ENCODE data around the gene PPARD. TPM values are rescaled to one million over a fixed set of nuclear protein-coding genes. Genes with fewer than 3 reads are reported as not detected.
A peak's percentile ranks its signal among the peaks of the same experiment; 100 is the strongest.
"Not testable (repeated sequence)": the region's sequence is repeated elsewhere in the genome, so short reads cannot be mapped to it uniquely, and the experiment has no call there.

PPARD gene
- total RNA-seq, 1 experiment from 2014 or later, result 22.7 TPM

DNA sequence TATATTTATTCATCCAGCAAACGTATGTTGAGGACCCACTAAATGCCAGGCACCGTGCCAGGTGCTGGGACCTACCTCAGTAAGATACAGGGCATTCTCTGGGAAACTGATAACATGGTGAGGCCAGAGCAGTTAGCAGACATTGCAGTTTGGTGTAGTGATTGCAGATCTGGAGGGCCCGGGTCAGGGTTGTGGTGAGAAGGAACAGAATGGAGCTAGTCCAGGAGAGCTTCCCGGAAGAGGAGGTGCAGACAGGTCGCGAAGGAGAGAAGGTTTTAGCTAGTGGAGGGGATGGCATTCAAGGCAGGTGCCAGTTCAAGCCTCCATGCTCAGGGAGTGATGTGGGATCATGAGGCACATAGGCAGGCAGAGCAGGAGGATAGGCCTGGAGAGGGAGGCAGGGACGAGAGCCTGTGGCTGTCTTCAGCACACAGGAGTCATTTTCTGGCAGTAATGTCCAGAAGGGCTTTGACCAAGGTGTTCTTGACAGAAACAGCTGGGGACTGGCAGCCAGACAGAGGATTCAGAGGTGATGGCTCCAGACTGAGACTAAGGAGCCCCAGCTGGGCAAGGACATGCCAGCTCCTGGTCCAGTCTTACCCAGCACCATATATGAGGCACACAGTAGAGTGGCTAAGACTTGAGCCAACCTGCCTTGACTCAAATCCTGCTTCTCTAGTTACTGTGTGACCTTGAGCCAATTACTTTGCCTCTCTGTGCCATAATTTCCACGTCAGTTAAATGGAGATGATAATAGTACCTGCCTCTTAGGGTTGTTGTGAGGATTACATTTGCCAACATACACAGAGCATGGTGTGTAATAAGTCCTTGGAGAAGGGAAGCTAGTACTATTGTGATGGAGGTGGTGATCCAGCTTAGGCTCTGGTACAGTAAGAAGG lies 61.4 kb downstream of the PPARD start:
- DNase-seq (ENCODE audit: low read depth), result no peak

DNA sequence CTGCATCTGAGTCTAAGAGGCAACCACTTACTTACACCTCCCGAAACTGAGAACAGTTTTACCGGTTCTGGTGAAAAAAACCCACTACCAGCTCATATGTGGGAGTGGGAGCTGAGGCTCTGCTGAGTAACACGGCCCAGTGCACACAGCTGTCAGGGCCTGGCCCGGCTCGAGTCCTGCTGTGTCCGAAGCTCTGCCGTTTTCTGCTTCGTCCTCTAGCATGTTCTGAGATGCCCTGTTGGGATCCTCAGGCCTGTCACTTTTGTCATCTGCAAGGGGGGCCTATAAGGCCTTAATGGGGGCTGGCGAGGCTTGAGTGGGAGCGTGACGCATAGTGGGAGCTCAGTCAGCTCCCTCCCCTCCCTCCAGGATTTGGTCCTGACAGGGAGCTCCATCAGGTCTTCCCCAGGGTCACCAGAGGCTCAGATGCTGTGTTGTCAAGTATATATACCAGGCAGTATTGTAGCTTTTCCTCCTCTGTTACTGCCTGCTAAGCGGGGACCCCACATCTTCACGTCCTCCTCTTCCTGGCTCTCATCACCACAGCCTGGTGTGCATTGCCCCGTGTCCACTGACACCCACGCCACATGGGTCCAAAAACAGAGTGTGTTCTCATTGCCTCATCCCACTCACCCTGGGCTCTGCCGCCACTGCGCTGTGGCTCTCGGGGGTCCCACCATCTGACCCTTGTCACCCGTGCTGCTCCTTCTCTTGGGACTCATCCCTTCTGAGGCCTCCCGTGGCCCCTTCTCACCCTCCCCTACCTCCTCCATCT lies 64.5 kb downstream of the PPARD start:
- no peak for DNase-seq (ENCODE audit: low read depth)

DNA sequence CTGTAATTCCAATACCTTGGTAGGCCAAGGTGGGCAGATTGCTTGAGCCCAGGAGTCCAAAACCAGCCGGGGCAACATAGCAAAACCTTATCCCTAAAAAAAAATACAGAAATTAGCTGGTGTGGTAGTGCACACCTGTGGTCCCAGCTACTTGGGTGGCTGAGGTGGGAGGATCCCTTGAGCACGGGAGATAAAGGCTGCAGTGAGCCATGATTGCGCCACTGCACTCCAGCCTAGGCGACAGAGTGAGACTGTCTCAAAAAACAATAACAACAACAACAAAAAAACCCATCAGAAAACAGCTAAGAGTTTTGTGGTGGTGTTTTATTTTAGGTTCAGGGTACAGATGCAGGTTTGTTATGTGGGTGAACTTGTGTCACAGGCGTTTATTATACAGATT lies 66.9 kb downstream of the PPARD start:
- DNase-seq (ENCODE audit: low read depth), result no peak

DNA sequence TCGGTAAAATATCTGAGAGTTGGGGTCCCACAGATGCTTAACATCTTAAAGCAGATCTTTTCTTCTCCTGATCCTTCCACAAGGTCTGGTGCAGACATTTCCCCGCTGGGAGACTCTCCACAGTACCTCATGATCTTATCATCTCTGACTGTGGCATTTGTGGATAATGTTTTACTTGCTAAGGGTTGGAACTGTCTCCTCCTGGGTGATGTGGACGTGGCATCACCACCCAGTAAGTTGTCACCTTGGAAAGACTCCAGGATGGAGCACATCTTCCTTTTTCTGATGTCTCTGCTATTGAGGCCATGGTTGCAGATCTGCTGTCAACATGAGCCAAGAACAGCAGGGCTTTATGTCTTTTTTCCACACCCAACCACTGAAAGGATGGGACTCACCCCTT lies 67.8 kb downstream of the PPARD start:
- no peak for DNase-seq (ENCODE audit: low read depth)

DNA sequence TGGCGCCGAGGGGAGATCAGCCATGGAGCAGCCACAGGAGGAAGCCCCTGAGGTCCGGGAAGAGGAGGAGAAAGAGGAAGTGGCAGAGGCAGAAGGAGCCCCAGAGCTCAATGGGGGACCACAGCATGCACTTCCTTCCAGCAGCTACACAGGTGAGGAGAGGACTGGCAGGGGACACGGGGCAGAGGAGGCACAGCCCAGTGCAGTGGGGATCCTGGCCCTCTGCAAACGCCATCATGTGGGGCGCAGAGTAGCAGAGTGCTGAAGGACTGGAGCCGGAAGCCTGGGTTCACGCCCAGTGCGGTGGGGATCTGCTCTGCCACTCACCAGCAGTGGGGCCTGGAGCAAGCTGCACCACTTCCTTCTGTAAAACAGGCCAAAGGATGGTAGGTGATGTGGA lies 68.7 kb downstream of the PPARD start:
- no peak for DNase-seq (ENCODE audit: low read depth)

DNA sequence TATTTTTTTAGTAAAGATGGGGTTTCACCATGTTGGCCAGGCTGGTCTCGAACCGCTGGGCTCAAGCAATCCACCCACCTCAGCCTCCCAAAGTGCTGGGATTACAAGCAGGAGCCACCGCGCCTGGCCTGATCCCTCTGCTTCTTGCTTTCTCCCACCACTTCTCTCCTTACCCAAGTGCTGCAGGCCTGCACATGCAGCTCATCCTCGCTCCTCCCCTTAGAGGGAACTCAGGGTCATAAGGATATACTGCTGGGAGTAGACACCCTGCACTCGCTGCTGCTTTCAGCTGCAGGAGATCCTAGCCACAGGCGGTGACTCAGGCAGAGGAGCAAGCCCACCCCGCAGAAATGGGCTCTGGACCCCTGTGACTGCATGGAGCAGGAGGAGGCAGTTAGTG lies 69.7 kb downstream of the PPARD start:
- no peak for DNase-seq (ENCODE audit: low read depth)

DNA sequence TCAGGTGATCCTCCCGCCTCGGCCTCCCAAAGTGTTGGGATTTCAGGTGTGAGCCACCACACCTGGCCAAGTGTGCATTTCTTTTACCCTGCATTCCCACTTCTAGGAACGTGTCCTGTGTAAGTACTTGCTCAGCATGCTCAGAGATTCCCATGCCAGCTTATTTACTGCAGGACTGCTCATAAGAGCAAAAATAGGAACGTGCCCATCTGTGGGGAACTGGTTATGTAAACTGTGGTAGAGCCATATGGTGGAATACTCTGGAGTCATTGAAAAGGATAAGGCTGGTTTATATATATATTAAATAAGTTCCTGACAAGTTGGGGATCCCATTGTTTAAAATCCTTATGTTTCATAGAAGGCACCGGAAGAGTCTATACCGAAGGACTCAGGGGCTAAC lies 71.6 kb downstream of the PPARD start:
- no peak for DNase-seq (ENCODE audit: low read depth)

DNA sequence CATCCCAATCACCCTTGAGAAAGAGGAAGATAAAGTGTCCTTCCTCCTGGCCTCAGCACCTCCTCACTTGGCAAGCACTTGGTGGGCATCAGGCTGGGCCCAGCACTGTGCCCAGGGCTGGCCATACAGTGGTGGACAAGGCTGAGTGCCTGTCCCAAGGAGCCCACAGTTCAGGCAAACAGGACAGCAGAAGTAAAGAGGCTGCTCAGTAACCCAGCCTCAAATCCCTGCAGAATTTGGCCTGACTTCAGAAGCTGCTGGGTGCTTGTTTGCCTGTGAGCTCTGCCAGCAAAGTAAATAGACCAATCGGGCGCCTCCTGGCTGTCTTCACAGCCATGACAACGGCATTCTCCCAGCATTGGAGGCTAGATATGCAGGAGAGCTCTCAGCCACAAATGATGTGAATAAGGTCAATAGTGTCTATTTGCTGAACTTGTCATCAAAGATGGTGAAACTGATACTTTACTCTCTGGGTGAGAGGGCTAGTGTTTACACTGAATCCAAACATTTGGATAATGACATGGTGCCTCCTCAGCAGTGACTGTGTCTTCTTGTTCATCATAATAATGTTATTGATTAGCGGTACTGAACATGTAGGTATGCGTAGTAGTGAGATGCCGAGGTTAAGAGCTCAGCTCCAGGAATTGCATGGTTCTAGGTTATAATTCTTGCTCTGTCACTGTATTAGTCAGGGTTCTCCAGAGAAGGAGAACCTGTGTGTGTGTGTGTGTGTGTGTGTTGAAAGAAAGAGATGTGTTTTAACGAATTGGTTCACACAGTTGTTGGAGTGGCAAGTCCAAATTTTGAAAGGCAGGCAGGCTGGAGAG lies 72.9 kb downstream of the PPARD start:
- peak; percentile 72 for DNase-seq (ENCODE audit: low read depth)

DNA sequence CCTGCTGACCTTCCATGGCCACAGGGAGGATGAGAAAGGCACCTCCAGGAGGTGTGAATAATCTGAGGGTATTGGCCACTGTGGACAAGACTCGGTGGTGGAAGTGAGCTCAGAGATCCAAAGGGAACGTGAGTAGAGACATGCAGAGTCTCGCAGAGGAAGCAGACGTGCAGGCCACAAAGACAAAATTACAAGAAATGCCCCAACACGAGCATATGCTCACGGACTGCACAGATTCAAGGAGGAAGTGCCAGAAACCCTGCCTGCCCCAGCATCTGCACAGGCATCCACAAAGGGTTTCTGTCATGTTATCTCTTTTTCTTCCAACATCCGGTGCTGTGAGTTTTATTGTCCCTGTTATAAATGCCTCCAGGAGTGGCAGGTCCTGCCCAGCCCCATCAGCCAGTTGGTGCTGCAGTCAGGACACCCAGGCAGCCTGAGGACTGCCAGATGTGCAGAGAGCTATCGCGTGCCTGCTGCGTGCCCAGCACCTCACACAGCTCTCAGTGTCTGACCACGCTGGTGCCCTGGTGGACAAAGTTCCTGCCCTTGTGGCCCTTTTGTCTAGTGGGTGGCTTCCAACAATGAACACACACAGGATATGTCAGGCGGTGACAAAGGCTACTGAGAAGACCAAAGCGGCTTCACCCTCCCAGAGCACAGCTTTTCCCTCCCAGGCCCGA lies 75.8 kb downstream of the PPARD start:
- DNase-seq (ENCODE audit: low read depth), result no peak

DNA sequence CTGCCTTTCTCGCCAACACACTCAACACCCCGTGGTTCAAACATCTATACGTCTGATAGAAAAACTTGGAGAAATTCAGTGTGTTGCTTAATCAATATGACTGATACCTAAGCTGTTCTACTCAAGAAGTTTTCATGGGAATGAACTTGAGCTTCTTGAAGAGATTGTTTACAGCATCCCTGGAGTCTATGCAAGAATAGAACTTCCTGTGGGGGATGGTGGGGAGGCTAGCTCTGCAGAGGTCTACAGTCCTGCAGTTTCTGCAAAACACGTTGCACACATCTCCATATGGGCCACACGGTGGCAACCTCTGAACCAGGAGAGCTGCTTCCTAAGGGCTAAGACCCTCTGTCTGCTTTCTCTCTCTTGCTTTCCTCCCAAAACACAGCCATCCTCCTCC lies 77.1 kb downstream of the PPARD start:
- no peak for DNase-seq (ENCODE audit: low read depth)

DNA sequence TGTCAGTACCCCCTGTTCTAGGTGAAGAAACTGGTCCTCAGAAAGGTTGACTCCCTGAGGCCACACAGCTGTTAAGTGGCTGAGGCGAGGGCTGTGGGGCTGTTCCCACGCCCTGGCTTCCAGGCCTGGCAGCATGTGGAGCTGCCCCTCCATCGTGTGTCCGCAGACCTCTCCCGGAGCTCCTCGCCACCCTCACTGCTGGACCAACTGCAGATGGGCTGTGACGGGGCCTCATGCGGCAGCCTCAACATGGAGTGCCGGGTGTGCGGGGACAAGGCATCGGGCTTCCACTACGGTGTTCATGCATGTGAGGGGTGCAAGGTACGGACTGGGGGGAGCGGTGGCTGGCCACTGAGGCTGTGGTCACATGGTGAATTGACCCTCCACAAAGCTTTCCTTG lies 77.6 kb downstream of the PPARD start:
- no peak for DNase-seq (ENCODE audit: low read depth)

DNA sequence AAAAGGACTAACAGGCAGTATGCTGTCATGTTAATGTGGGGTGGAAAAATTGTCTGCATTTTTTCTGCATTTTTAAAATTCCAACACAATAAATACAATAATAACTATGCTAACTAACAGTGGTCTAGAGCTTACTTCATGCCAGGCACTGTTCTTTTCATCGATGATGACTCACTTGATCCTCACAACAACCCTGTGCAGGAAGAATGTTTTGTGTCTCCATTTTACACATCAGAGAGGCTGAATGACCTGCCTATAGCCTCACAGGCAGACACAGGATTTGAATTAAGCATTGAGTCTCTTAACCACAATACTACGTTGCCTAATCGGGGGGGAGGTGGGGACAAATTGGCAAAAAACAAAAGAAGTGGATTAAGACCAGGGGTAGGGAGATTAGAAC lies 82.9 kb downstream of the PPARD start:
- DNase-seq (ENCODE audit: low read depth), result peak; percentile 94

DNA sequence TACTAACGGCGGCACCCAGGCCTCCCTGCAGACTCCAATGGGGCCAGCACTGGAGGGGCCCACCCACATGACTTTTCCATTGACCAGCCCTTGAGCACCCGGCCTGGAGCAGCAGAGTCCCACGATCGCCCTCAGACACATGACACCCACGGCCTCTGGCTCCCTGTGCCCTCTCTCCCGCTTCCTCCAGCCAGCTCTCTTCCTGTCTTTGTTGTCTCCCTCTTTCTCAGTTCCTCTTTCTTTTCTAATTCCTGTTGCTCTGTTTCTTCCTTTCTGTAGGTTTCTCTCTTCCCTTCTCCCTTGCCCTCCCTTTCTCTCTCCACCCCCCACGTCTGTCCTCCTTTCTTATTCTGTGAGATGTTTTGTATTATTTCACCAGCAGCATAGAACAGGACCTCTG lies 83.7 kb downstream of the PPARD start:
- no peak for DNase-seq (ENCODE audit: low read depth)

DNA sequence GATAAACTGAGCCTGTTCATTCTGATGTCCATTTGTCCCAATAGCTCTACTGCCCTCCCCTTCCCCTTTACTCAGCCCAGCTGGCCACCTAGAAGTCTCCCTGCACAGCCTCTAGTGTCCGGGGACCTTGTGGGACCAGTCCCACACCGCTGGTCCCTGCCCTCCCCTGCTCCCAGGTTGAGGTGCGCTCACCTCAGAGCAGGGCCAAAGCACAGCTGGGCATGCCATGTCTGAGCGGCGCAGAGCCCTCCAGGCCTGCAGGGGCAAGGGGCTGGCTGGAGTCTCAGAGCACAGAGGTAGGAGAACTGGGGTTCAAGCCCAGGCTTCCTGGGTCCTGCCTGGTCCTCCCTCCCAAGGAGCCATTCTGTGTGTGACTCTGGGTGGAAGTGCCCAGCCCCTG lies 85.1 kb downstream of the PPARD start:
- DNase-seq (ENCODE audit: low read depth), result no peak

DNA sequence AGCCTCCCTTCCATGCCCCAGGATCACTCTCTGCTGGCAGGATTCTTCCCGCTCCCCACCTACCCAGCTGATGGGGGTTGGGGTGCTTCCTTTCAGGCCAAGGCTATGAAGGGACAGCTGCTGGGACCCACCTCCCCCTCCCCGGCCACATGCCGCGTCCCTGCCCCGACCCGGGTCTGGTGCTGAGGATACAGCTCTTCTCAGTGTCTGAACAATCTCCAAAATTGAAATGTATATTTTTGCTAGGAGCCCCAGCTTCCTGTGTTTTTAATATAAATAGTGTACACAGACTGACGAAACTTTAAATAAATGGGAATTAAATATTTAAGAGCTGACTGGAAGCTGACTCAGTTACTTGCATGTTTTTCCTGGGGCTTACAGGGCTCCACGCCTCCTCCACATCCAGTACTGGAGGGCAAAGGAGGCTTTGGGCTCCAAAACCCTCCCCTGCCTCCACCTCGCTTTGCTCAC lies 85.5 kb downstream of the PPARD start:
- DNase-seq (ENCODE audit: low read depth), result peak; percentile 81

DNA sequence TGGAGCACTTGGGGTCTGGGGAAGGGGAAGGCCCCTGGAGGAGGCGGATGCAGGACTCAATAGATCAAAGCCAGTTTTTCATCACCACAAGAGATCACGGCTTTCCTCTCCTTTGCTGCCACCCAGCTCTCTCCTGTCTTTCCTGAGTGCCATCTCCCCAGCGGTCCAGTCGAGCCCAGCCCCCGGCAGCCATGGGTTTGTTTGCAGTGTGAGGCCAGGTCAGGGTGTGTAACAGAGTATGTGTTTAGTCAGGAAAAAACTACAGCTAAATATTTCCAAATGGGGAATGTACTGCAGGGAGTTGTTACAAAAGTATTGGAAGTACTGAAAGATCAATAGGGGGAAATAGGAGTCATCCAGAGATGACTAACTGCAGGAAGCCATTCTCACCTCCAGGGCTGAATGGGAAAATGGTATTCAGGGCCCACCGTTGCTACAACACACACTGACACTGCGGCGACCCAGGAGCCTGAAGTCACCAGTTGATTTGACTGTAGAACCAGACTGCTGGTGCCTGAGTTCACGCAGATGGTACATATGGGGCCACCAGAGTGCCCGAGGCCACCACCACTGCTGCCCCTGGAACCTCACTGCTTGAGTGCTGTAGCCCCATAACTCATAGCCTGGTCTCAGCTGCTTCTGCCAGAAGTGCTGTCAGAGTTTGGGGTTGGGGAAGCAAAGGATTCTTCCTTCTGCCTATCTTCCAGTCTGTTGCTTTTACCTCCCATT lies 86.2 kb downstream of the PPARD start:
- DNase-seq (ENCODE audit: low read depth), result no peak

DNA sequence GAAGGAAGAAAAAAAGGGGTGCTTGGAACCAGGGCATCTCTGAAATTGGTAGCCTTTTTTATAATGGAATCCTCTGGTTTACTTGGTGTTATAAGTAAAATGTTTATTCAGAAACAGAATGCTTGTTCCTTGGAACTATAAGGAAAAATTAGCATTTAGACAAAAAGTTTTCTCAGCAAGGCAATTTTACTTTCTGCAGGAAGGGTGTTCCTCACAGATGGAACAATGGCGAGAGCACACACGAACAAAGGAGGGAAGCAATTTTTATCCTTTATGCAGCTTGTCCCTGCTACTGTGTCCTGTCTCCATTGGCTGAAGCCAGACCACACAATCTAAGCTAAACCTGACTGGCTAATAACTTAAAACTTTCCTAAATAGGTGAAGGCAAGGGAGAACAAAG lies 87.1 kb downstream of the PPARD start:
- no peak for DNase-seq (ENCODE audit: low read depth)

DNA sequence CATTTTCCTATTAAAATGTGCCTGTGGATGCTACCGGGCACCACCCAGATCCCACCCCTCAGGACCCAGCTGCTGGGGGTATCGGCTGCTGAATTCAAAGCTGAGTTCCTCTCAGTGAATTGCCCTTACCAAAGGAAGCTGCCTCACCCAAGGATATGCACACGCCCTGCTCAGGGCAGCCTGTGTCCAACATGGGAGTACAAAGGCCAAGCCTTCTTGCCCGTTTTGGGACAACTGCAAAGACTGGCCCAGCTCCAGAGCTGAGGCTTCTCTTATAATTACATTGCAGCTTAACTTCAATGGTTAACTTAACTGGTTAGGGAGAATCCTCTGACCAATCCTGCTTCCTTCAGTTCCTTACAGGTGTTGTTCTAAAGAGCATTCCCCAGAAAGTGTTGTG lies 89.9 kb downstream of the PPARD start:
- no peak for DNase-seq (ENCODE audit: low read depth)

DNA sequence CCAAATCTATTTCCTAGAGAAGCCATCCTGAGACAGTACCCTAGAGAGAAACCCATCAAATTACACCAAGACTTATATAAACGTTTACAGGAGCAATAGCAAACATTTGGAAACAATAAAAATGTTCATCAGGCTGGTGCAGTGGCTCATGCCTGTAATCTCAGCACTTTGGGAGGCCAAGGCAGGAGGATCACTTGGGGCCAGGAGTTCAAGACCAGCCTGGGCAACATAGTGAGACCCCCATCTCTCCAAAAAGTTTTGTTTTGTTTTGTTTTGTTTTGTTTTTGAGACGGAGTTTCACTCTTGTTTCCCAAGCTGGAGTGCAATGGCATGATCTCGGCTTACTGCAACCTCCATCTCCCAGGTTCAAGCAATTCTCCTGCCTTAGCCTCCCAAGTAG lies 90.3 kb downstream of the PPARD start:
- DNase-seq (ENCODE audit: low read depth), result not testable (repeated sequence)

DNA sequence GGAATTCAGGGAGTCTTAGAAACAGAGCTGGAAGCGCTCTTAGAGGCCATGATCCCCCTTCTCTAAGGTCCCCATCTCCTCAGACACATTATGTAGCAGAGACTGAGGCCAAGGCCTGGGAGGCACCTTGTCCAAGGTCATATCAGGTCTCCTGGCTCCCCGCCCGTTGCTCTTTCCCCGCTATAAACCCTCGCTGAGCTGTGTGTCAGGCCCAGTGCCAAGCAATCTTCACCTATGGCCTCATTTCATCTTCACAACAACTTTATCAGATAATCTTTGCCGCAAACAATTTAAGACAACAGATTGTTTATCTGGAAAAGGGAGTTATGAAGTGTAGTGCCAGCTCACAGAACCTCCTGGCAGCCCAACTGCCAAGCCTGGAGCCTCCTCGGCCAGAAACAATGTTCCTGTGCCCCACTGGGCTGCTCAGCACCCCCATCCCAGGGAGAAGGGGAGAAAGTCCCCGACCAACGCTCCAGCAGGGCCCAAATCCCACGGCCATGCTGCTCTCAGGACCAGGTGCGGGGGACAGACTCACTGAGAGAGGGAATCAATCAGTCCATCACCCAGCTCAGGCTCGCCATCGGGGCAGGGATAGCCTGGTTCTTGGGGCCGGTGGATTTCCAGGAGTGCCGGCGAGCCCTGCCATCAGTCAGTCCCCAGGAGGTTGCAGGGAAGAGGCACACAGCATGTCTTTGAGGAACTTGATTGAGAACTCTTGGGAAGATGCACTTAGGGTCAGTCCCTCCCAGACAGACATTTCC lies 92.9 kb downstream of the PPARD start:
- DNase-seq (ENCODE audit: low read depth), result peak; percentile 39

All from M059J (cell line).